ENCODE data around the gene CHKB.

Gene CHKB

GRCh38 chr22:50571264-50572175, 11.1 kb downstream of the CHKB start:
- no peak for DNase-seq

GRCh38 chr22:50570861-50571260, 11.8 kb downstream of the CHKB start:
- no peak for DNase-seq

- DNase-seq, result no peak
These were observed 12.6 kb downstream of the CHKB start for GRCh38 chr22:50569896-50570535.

- DNase-seq, result no peak
These were observed 13.6 kb downstream of the CHKB start for GRCh38 chr22:50569041-50569459.

GRCh38 chr22:50568626-50569025, 14.0 kb downstream of the CHKB start:
- DNase-seq, result no peak

- DNase-seq, result no peak
These were observed 14.9 kb downstream of the CHKB start for GRCh38 chr22:50567721-50568252.

GRCh38 chr22:50564289-50564688, 18.4 kb downstream of the CHKB start:
- DNase-seq, result no peak

- no peak for DNase-seq
These were observed 19.1 kb downstream of the CHKB start for GRCh38 chr22:50563413-50564160.

GRCh38 chr22:50562523-50563412, 19.9 kb downstream of the CHKB start, which contains the start of gene SYCE3:
Gene SYCE3, minus strand, starts transcription at chr22:50562919. Its CDS starts 6,514 bp downstream, at chr22:50556405.
- DNase-seq, result peak; percentile 80

- no peak for DNase-seq
These were observed 21.0 kb downstream of the CHKB start for GRCh38 chr22:50561401-50562358.

- DNase-seq, result no peak
These were observed 22.6 kb downstream of the CHKB start for GRCh38 chr22:50560034-50560433.

- DNase-seq, result no peak
These were observed 25.9 kb downstream of the CHKB start for GRCh38 chr22:50556703-50557102.

- DNase-seq, result no peak
These were observed 29.3 kb downstream of the CHKB start for GRCh38 chr22:50553310-50553709.

- no peak for DNase-seq
These were observed 31.4 kb downstream of the CHKB start for GRCh38 chr22:50551160-50551752.

- DNase-seq, result no peak
These were observed 32.3 kb downstream of the CHKB start for GRCh38 chr22:50550395-50550794.

- no peak for DNase-seq
These were observed 33.5 kb downstream of the CHKB start for GRCh38 chr22:50548921-50549790.

- no peak for DNase-seq
These were observed 34.4 kb downstream of the CHKB start for GRCh38 chr22:50548040-50548920.

- DNase-seq, result no peak
These were observed 35.2 kb downstream of the CHKB start for GRCh38 chr22:50547263-50547985.

Data from NCI-H1092 (cell line).